ENCODE measurements around the gene PPM1H. TPM values are rescaled to one million over a fixed set of nuclear protein-coding genes. Genes with fewer than 3 reads are reported as not detected.
"Not testable (repeated sequence)": the region's sequence is repeated elsewhere in the genome, so short reads cannot be mapped to it uniquely, and the experiment has no call there.

The PPM1H gene
- total RNA-seq, 1 donor = 0.86 TPM

GRCh38 chr12:62886796-62887195 is 48.2 kb downstream of the PPM1H start:
- no peak for TF ChIP-seq CTCF (IDR thresholded peaks at IDR 0.05; ENCODE audit: insufficient read depth, low read depth, low read length)
- no peak overlapping the region for H3K4me3 ChIP-seq (ENCODE audit: low read depth, low read length)
- DNase-seq (ENCODE audit: low read depth) = no peak

- H3K4me3 ChIP-seq (ENCODE audit: low read depth, low read length) = no peak overlapping the region
- no peak for DNase-seq (ENCODE audit: low read depth)
- TF ChIP-seq CTCF (IDR thresholded peaks at IDR 0.05; ENCODE audit: insufficient read depth, low read depth, low read length) = no peak
These were observed 49.7 kb downstream of the PPM1H start for GRCh38 chr12:62885242-62885641.

- DNase-seq (ENCODE audit: low read depth); H3K4me3 ChIP-seq (ENCODE audit: low read depth, low read length): not testable (repeated sequence)
These were observed 50.1 kb downstream of the PPM1H start for GRCh38 chr12:62884832-62885231.

- H3K4me3 ChIP-seq (ENCODE audit: low read depth, low read length) = no peak overlapping the region
- TF ChIP-seq CTCF (IDR thresholded peaks at IDR 0.05; ENCODE audit: insufficient read depth, low read depth, low read length) = no peak
- no peak for DNase-seq (ENCODE audit: low read depth)
These were observed 52.3 kb downstream of the PPM1H start for GRCh38 chr12:62882696-62883095.

- H3K4me3 ChIP-seq (ENCODE audit: low read depth, low read length) = no peak overlapping the region
- DNase-seq (ENCODE audit: low read depth) = no peak
- TF ChIP-seq CTCF (IDR thresholded peaks at IDR 0.05; ENCODE audit: insufficient read depth, low read depth, low read length) = no peak
These were observed 52.8 kb downstream of the PPM1H start for GRCh38 chr12:62882140-62882539.

GRCh38 chr12:62879691-62880090 is 55.3 kb downstream of the PPM1H start:
- DNase-seq (ENCODE audit: low read depth) = no peak
- TF ChIP-seq CTCF (IDR thresholded peaks at IDR 0.05; ENCODE audit: insufficient read depth, low read depth, low read length) = no peak
- no peak overlapping the region for H3K4me3 ChIP-seq (ENCODE audit: low read depth, low read length)

GRCh38 chr12:62879228-62879627 is 55.7 kb downstream of the PPM1H start:
- not testable (repeated sequence) for H3K4me3 ChIP-seq (ENCODE audit: low read depth, low read length); DNase-seq (ENCODE audit: low read depth)

- no peak for TF ChIP-seq CTCF (IDR thresholded peaks at IDR 0.05; ENCODE audit: insufficient read depth, low read depth, low read length)
- DNase-seq (ENCODE audit: low read depth) = no peak
These were observed 56.7 kb downstream of the PPM1H start for GRCh38 chr12:62878211-62878610.

More at GRCh38 chr12:62878211-62878610, 56.7 kb downstream of the PPM1H start:
- no peak overlapping the region for H3K4me3 ChIP-seq (ENCODE audit: low read depth, low read length)
